Measurements from ENCODE around the gene BROX.

Gene BROX

DNA sequence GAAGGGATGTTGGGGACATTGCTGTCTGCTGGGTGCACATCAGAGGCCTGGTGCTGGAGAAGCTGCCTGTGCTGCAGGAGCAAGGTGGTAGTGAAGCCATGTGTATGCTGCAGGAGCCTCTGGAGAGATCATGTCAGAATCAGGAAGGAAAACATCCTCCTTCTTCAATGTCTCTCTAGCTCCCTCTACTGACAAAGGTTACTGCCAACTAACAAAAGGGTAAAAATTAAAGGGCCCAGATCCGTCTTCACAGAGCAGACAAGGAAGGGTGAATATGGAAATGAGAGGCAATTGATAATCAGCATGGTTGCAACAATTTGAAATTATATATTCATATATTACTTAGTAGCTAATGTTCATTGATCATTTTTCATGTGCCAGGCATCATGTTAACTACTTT is 56.8 kb downstream of the BROX start:
- H3K4me1 ChIP-seq (ENCODE audit: insufficient read depth, low read length): no peaks in the 10 kb centered on the region
- H3K27me3 ChIP-seq (ENCODE audit: insufficient read depth, low read length): no peaks in the 10 kb centered on the region
- H3K36me3 ChIP-seq (ENCODE audit: insufficient read depth, low read length): no peaks in the 10 kb centered on the region
- H3K9me3 ChIP-seq (ENCODE audit: low read length): peaks cover 4% of the 10 kb centered on the region
- H2AFZ ChIP-seq (ENCODE audit: low read depth, low read length): no peak overlapping the region
- no peak overlapping the region for H3K4me3 ChIP-seq (ENCODE audit: low read length)

DNA sequence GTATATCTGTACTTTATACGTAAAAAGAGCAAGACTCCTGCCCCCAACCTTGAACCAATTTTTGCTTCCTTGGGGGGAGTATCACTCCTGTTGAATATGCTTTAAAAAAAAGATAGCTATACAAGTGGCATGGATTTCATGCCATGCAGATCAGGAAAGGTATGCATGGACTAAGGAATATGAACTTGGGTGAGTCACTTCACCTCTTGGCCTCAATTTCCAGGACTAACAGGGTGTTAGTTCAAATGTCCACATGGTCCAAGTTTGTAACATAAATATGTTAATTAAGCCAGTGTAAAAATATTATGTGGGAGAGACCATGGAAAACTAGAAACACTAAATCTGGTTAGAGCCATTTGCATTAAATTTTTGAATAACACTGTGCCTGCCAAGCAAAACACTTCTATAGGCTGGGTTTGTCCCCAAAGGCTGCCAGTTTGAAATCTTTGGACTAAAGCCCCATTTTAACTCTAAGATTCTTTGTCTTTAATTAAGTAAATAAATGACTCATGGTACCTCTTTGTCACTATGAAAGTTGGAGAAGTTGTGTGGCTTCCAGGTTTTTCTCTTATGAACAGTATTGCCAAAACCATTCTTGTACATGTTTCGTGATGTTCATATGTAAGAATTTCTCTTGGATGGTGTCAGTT is 57.7 kb downstream of the BROX start:
- H3K4me3 ChIP-seq (ENCODE audit: low read length): no peak overlapping the region
- H3K9me3 ChIP-seq (ENCODE audit: low read length): peaks cover 4% of the 10 kb centered on the region

DNA sequence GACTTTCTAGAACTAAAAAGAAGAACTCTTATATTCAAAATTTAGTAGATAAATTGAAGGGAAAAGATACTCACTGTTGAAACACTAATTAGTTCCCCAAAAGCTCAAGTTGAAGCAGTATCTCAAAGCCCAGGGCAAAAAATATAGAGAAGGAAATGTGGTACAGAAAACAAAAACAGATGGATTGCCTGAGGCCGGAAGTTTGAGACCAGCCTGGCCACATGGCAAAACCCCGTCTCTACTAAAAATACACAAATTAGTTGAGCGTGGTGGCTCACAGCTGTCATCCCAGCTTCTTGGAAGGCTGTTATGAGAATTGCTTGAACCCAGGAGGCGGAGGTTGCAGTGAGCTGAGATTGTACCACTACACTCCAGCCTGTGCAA is 60.6 kb downstream of the BROX start:
- Histone ChIP-seq H3K36me3 (ENCODE audit: insufficient read depth, low read length) (no peaks in the 10 kb centered on the region), H3K9me3 (ENCODE audit: low read length) (peaks cover 4% of the 10 kb centered on the region), H2AFZ (ENCODE audit: low read depth, low read length) (no peak overlapping the region), H3K27me3 (ENCODE audit: insufficient read depth, low read length) (no peaks in the 10 kb centered on the region), H3K4me3 (ENCODE audit: low read length) (no peak overlapping the region), H3K4me1 (ENCODE audit: insufficient read depth, low read length) (no peaks in the 10 kb centered on the region)

More for the DNA sequence above, 57.7 kb downstream of the BROX start:
- H3K4me1 ChIP-seq (ENCODE audit: insufficient read depth, low read length): no peaks in the 10 kb centered on the region
- H3K36me3 ChIP-seq (ENCODE audit: insufficient read depth, low read length): no peaks in the 10 kb centered on the region
- H3K27me3 ChIP-seq (ENCODE audit: insufficient read depth, low read length): no peaks in the 10 kb centered on the region
- no peak overlapping the region for H2AFZ ChIP-seq (ENCODE audit: low read depth, low read length)

DNA sequence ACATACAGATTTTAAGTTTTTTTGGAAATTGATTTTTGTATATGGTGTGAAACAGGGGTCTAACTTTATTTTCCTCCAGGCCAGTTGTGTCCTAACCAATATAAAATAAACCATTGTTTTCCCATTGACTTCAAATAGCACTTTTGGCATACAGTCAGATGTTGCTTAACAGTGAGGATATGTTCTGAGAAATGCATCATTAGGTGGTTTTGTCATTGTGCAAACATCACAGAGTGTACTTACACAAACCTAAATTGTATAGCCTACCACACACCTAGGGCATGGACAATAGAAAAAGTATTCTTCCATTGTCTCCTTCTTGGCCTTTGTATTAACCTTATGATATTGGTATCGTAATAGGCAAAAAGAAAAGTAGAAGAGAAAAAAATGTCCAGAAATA is 65.1 kb downstream of the BROX start:
- Histone ChIP-seq H3K4me3 (ENCODE audit: low read length) (no peak overlapping the region), H2AFZ (ENCODE audit: low read depth, low read length) (no peak overlapping the region), H3K27me3 (ENCODE audit: insufficient read depth, low read length) (no peaks in the 10 kb centered on the region), H3K4me1 (ENCODE audit: insufficient read depth, low read length) (no peaks in the 10 kb centered on the region), H3K36me3 (ENCODE audit: insufficient read depth, low read length) (no peaks in the 10 kb centered on the region), H3K9me3 (ENCODE audit: low read length) (no peaks in the 10 kb centered on the region)

DNA sequence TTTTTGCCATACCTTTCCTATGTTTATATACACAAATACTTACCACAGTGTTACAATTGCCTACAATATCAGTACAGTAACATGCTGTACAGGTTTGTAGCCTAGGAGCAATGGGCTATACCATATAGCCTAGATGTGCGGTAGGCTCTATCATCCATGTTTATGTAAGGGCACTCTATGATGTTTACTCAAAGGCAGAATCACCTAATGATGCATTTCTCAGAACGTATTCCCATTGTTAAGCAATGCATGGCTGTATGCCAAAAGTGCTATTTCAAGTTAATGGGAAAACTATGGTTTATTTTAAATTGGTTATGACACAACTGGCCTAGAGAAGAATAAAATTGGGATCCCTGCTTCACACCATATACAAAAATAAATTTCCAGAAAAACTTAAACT is 65.6 kb downstream of the BROX start:
- H3K36me3 ChIP-seq (ENCODE audit: insufficient read depth, low read length): no peaks in the 10 kb centered on the region
- no peaks in the 10 kb centered on the region for H3K9me3 ChIP-seq (ENCODE audit: low read length)
- no peaks in the 10 kb centered on the region for H3K27me3 ChIP-seq (ENCODE audit: insufficient read depth, low read length)
- H3K4me1 ChIP-seq (ENCODE audit: insufficient read depth, low read length): no peaks in the 10 kb centered on the region
- no peak overlapping the region for H3K4me3 ChIP-seq (ENCODE audit: low read length)
- H2AFZ ChIP-seq (ENCODE audit: low read depth, low read length): no peak overlapping the region

DNA sequence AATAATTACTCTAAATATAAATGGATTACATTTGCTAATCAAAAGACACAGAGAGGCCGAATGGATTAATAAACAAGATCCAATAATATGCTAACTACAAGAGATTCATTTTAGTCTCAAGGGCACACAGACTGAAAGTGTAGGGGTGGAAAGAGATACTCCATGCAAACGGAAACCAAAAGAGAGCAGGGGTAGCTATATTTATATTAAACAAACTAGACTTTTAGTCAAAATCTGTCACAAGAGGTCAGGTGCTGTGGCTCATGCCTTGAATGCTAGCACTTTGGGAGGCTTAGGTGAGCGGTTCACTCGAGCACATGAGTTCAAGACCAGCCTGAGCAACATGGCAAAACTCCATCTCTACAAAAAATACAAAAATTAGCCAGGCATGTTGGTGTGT is 68.9 kb downstream of the BROX start:
- Histone ChIP-seq H3K4me3 (ENCODE audit: low read length) (no peak overlapping the region), H3K36me3 (ENCODE audit: insufficient read depth, low read length) (no peaks in the 10 kb centered on the region), H3K9me3 (ENCODE audit: low read length) (no peaks in the 10 kb centered on the region), H3K27me3 (ENCODE audit: insufficient read depth, low read length) (peaks cover 3% of the 10 kb centered on the region), H3K4me1 (ENCODE audit: insufficient read depth, low read length) (peaks cover 4% of the 10 kb centered on the region), H2AFZ (ENCODE audit: low read depth, low read length) (no peak overlapping the region)

DNA sequence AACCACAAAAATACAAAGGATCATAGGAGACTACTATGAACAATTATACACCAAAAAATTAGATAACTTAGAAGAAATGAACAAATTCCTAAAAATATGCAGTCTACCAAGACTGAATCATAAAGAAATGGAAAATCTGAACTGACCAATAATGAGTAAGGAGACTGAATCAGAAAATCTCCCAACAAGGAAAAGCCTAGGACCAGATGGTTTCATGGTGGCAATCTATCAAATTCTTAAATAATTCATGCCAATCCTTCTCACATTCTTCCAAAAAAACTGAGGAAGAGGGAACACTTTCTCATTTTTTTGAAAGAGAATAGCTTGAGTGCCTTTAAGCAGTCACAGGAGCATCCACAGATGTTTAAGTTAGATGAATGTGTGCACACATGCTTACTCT is 70.7 kb downstream of the BROX start:
- H3K9me3 ChIP-seq (ENCODE audit: low read length): no peaks in the 10 kb centered on the region
- no peak overlapping the region for H2AFZ ChIP-seq (ENCODE audit: low read depth, low read length)
- H3K36me3 ChIP-seq (ENCODE audit: insufficient read depth, low read length): no peaks in the 10 kb centered on the region
- H3K27me3 ChIP-seq (ENCODE audit: insufficient read depth, low read length): peaks cover 3% of the 10 kb centered on the region
- peaks cover 4% of the 10 kb centered on the region for H3K4me1 ChIP-seq (ENCODE audit: insufficient read depth, low read length)
- no peak overlapping the region for H3K4me3 ChIP-seq (ENCODE audit: low read length)

DNA sequence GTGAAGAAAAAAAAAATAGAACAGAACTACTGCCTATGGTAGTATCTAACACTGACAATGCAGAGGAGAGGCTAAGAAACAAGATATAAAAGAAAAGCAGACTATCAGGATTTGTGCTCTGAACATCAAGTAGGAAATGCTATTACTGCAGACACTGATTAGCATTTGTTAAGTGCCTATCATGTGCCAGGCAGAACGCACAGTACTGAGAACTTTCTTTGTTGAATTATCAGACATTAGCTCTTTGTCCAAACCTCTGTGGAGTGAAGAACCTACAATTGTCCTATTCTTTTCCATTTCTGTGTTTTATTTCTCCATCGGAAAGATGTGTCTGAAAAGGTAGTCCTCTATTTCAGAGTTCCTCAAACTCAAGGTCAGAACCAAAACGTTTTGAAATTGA is 72.0 kb downstream of the BROX start:
- Histone ChIP-seq H3K4me1 (ENCODE audit: insufficient read depth, low read length) (peaks cover 4% of the 10 kb centered on the region), H3K27me3 (ENCODE audit: insufficient read depth, low read length) (peaks cover 3% of the 10 kb centered on the region), H3K4me3 (ENCODE audit: low read length) (no peak overlapping the region), H2AFZ (ENCODE audit: low read depth, low read length) (peak overlapping the region; percentile 56), H3K36me3 (ENCODE audit: insufficient read depth, low read length) (no peaks in the 10 kb centered on the region), H3K9me3 (ENCODE audit: low read length) (no peaks in the 10 kb centered on the region)

Data from neuron (in vitro differentiated cells).